MM.1S (cell line): ENCODE results near the gene HSPA9.

Experiments
- DNase-seq: peaks from one replicate; pipeline ENCODE4 v3.0.0-alpha.2; 2015
- H2AFZ ChIP-seq: fragments of 300-600 bp; sonication (generic); 2 replicates; pipeline ENCODE4 v1.6.0; 2016; ENCODE audit warnings: antibody characterized with exemption, low read length
- H3F3A ChIP-seq: fragments of 300-600 bp; sonication (generic); 2 replicates; pipeline ENCODE4 v1.6.1; 2016; ENCODE audit warnings: mild to moderate bottlenecking, antibody characterized with exemption, low read length, moderate library complexity, mixed read lengths; ENCODE audit not compliant: insufficient read depth
- H3K27ac ChIP-seq: fragments of 300-600 bp; sonication (generic); 2 replicates; pipeline ENCODE4 v1.5.1; 2016; ENCODE audit warnings: mild to moderate bottlenecking, low read length
- H3K27me3 ChIP-seq: fragments of 300-600 bp; sonication (generic); replicated peaks from 2 replicates; pipeline ENCODE4 v1.6.0; 2016; ENCODE audit warnings: low read length; ENCODE audit not compliant: insufficient read depth
- H3K36me3 ChIP-seq: fragments of 300-600 bp; sonication (generic); replicated peaks from 2 replicates; pipeline ENCODE4 v1.6.1; 2016; ENCODE audit warnings: mild to moderate bottlenecking, low read length, mixed read lengths; ENCODE audit not compliant: insufficient read depth
- H3K4me1 ChIP-seq: fragments of 300-600 bp; sonication (generic); 2 replicates; pipeline ENCODE4 v1.6.1; 2016; ENCODE audit warnings: low read length, mixed read lengths
- H3K4me2 ChIP-seq: fragments of 300-600 bp; sonication (generic); 2 replicates; pipeline ENCODE4 v1.6.0; 2016; ENCODE audit warnings: low read depth, low read length
- H3K4me3 ChIP-seq: fragments of 300-600 bp; sonication (generic); 2 replicates; pipeline ENCODE4 v1.5.1; 2016; ENCODE audit warnings: low read length, mixed read lengths
- H3K79me2 ChIP-seq: fragments of 300-600 bp; sonication (generic); 2 replicates; pipeline ENCODE4 v1.6.1; 2016; ENCODE audit warnings: mixed run types, low read length, mixed read lengths
- H3K9ac ChIP-seq: fragments of 300-600 bp; sonication (generic); 2 replicates; pipeline ENCODE4 v1.6.1; 2016; ENCODE audit warnings: low read length, mixed read lengths
- H3K9me2 ChIP-seq: fragments of 300-600 bp; sonication (generic); replicated peaks from 2 replicates; pipeline ENCODE4 v1.6.1; 2016; ENCODE audit warnings: mild to moderate bottlenecking, low read length, mixed read lengths; ENCODE audit not compliant: insufficient read depth
- H3K9me3 ChIP-seq: fragments of 300-600 bp; sonication (generic); replicated peaks from 2 replicates; pipeline ENCODE4 v1.6.1; 2016; ENCODE audit warnings: mild to moderate bottlenecking, low read length, mixed read lengths; ENCODE audit not compliant: insufficient read depth
- H4K20me1 ChIP-seq: fragments of 300-600 bp; sonication (generic); 2 replicates; pipeline ENCODE4 v1.6.1; 2016; ENCODE audit warnings: mild to moderate bottlenecking, low read length, moderate library complexity, mixed read lengths; ENCODE audit not compliant: insufficient read depth
- CTCF ChIP-seq: fragments of 300-600 bp; sonication (generic); IDR thresholded peaks from 2 replicates; pipeline ENCODE4 v1.5.1; 2016; ENCODE audit warnings: antibody characterized with exemption, low read length, mixed read lengths
- EZH2 ChIP-seq: fragments of 300-600 bp; sonication (generic); optimal IDR thresholded peaks from 2 replicates; pipeline ENCODE3; 2017; ENCODE audit warnings: low read depth, mild to moderate bottlenecking, antibody characterized with exemption, low read length, mixed read lengths
- EZH2phosphoT487 ChIP-seq: fragments of 300-600 bp; sonication (generic); IDR thresholded peaks from 2 replicates; pipeline ENCODE4 v1.6.1; 2018; ENCODE audit warnings: antibody characterized with exemption, low read length

The HSPA9 gene

GRCh38 chr5:138585157-138585556, 10.0 kb upstream of the HSPA9 start:
- no peak overlapping the region for H3K27ac ChIP-seq
- H3K4me3 ChIP-seq: no peak overlapping the region
- no peak overlapping the region for H3K9ac ChIP-seq
- no peaks in the 10 kb centered on the region for H3F3A ChIP-seq
- no peaks in the 10 kb centered on the region for H3K9me2 ChIP-seq
- no peaks in the 10 kb centered on the region for H4K20me1 ChIP-seq
- no peak for DNase-seq
- no peaks in the 10 kb centered on the region for H3K4me1 ChIP-seq
- H2AFZ ChIP-seq: no peak overlapping the region
- no peak for TF ChIP-seq EZH2
- TF ChIP-seq EZH2phosphoT487: no peak
- no peak for TF ChIP-seq CTCF
- H3K4me2 ChIP-seq: no peak overlapping the region
- H3K36me3 ChIP-seq: no peaks in the 10 kb centered on the region
- H3K79me2 ChIP-seq: no peaks in the 10 kb centered on the region
- H3K27me3 ChIP-seq: no peaks in the 10 kb centered on the region
- no peaks in the 10 kb centered on the region for H3K9me3 ChIP-seq

- Histone ChIP-seq H2AFZ (no peak overlapping the region), H3K9me2 (no peaks in the 10 kb centered on the region), H3K4me1 (no peaks in the 10 kb centered on the region), H3K27ac (no peak overlapping the region), H3K4me2 (no peak overlapping the region), H3K79me2 (no peaks in the 10 kb centered on the region), H3K9me3 (no peaks in the 10 kb centered on the region), H4K20me1 (no peaks in the 10 kb centered on the region), H3F3A (no peaks in the 10 kb centered on the region), H3K4me3 (no peak overlapping the region), H3K36me3 (no peaks in the 10 kb centered on the region), H3K27me3 (no peaks in the 10 kb centered on the region), H3K9ac (no peak overlapping the region)
- TF ChIP-seq EZH2phosphoT487 (no peak), EZH2 (no peak), CTCF (no peak)
- DNase-seq: no peak
Observed at GRCh38 chr5:138583984-138584637, 8.9 kb upstream of the HSPA9 start.

- Histone ChIP-seq H3K4me1 (no peaks in the 10 kb centered on the region), H3F3A (no peaks in the 10 kb centered on the region), H3K79me2 (no peaks in the 10 kb centered on the region), H3K9ac (no peak overlapping the region), H3K9me2 (no peaks in the 10 kb centered on the region), H3K27ac (no peak overlapping the region), H2AFZ (no peak overlapping the region), H3K9me3 (no peaks in the 10 kb centered on the region), H3K36me3 (no peaks in the 10 kb centered on the region), H3K4me2 (no peak overlapping the region), H3K27me3 (no peaks in the 10 kb centered on the region), H3K4me3 (no peak overlapping the region), H4K20me1 (no peaks in the 10 kb centered on the region)
- no peak for TF ChIP-seq EZH2
- no peak for TF ChIP-seq CTCF
- TF ChIP-seq EZH2phosphoT487: no peak
- DNase-seq: no peak
Observed at GRCh38 chr5:138582959-138583358, 7.8 kb upstream of the HSPA9 start.
